OCI-LY7 (cell line): ENCODE results near the gene ADGRD1.

Experiments used
- CTCF ChIP-seq: fragments of 200-600 bp; sonication (generic); conservative IDR thresholded peaks from 2 replicates; pipeline ENCODE4 v1.5.1; 2014; ENCODE audit warnings: mild to moderate bottlenecking, antibody characterized with exemption, low read length, moderate library complexity, mixed read lengths
- EZH2phosphoT487 ChIP-seq: fragments of 200-600 bp; sonication (generic); IDR thresholded peaks from 2 replicates; pipeline ENCODE4 v1.6.1; 2018; ENCODE audit warnings: low read depth, borderline replicate concordance, mild to moderate bottlenecking, mixed run types, antibody characterized with exemption, low read length, moderate library complexity, mixed read lengths

GRCh38 chr12:131027876-131028586 is 74.3 kb downstream of the ADGRD1 start:
- TF ChIP-seq CTCF (no peak), EZH2phosphoT487 (no peak)
